ENCODE results near the gene RAD21L1. TPM values are rescaled to one million over a fixed set of nuclear protein-coding genes. Genes with fewer than 3 reads are reported as not detected.

RAD21L1 gene
- not detected in 2 replicates for total RNA-seq (2022)
- percentile 7 among the genes with signal in this experiment for Bru-seq, nascent RNA
- BruChase-seq, experiment 1, labeled RNA remaining after a 2-hour chase: percentile 15 among the genes with signal in this experiment
- BruChase-seq, experiment 2, labeled RNA remaining after a 6-hour chase: percentile 10 among the genes with signal in this experiment
- long read RNA-seq: 0 reads

DNA sequence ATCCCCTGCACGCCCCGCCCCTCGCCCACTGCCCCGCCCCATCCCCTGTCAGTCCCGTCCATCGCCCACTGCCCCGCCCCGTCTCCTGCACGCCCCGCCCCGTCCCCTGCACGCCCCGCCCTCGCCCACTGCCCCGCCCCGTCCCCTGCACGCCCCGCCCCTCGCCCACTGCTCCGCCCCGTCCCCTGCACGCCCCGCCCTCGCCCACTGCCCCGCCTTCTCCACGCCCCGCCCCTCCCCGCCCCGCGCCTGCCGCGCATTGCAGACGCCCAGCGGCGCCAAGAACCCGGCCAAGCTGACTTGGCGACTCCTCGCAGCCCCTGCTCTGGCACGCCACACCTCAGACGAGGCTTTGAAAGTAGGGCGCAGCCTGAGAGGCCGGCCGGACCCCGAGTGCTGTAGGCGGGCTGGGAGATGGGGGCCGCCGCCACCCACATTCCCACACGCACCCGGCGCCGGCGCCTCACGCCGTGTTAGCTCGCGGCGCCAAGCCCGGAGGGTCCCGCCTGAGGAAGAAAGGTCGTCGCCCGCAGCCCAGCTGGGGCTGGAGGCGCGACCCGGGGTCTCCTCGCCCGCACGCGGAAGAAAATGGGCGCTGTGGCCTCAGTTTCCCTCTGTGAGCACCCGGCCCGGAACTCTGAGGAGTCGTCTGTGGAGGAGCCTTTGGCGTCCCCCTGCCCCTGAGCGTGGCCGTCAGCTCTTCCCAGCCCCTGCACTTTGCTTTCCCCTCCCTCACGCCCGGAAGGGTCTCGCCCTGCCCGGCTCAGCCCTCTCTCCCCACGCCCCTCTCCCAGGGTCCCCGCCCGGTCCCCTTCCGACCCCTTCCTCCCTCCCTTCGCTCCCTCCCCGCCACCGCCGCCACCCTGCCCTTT lies at the start of gene RAD21L1:
Gene RAD21L1 (plus strand): TSS at position 262 of the 872 bp plus-strand sequence. CDS start 2,410 bp downstream, outside the sequence.
- peak; percentile 81 to 93 for DNase-seq
- Mint-ChIP-seq H3K4me3 (ENCODE audit: unreplicated experiment) (peak within 1 kb of the TSS; percentile 80), H3K27me3 (ENCODE audit: insufficient read depth, unreplicated experiment) (peaks cover 19% of the 10 kb centered on the region), H3K27ac (ENCODE audit: unreplicated experiment) (no peak within 1 kb of the TSS), H3K9me3 (ENCODE audit: unreplicated experiment) (no peaks in the 10 kb centered on the region), H3K36me3 (ENCODE audit: insufficient read depth, unreplicated experiment) (no peaks in the 10 kb centered on the region), H3K4me1 (ENCODE audit: low read depth, unreplicated experiment) (no peaks in the 10 kb centered on the region)
- ChIA-PET POLR2A (interaction anchor here (0.6 kb wide), 1 partner anchor 100 kb away, joined by 3 read pairs; no protein-coding TSS in a partner anchor), CTCF (interaction anchor here (0.6 to 0.8 kb wide), 2 partner anchors 276 to 278 kb away, joined by 3 read pairs; no protein-coding TSS in a partner anchor)
- intact Hi-C loops (cut with micrococcal nuclease; ENCODE audit: unreplicated experiment): loop anchor here (2.0 kb wide), 1 partner anchor 43 kb away; no protein-coding TSS in a partner anchor
- TF ChIP-seq, protein P1, sequence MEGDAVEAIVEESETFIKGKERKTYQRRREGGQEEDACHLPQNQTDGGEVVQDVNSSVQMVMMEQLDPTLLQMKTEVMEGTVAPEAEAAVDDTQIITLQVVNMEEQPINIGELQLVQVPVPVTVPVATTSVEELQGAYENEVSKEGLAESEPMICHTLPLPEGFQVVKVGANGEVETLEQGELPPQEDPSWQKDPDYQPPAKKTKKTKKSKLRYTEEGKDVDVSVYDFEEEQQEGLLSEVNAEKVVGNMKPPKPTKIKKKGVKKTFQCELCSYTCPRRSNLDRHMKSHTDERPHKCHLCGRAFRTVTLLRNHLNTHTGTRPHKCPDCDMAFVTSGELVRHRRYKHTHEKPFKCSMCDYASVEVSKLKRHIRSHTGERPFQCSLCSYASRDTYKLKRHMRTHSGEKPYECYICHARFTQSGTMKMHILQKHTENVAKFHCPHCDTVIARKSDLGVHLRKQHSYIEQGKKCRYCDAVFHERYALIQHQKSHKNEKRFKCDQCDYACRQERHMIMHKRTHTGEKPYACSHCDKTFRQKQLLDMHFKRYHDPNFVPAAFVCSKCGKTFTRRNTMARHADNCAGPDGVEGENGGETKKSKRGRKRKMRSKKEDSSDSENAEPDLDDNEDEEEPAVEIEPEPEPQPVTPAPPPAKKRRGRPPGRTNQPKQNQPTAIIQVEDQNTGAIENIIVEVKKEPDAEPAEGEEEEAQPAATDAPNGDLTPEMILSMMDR (IDR thresholded peaks at IDR 0.05; ENCODE audit: insufficient read depth in 1 of 2, low read depth in 1 of 2, low read length in 1 of 2, severe bottlenecking in 1 of 2, unreplicated experiment in 1 of 2): no peak
- no TSS peak for BruUV-seq (replicated peaks)
- 0 out of 2 replicates have a peak, but pooled peaks cover 7% of the 10 kb centered on the region for H3K4me1 ChIP-seq
- H3K36me3 ChIP-seq (ENCODE audit: control insufficient read depth, insufficient read depth, low read length): no peaks in the 10 kb centered on the region
- H3K4me3 ChIP-seq (ENCODE audit: low read depth, low read length): peak within 1 kb of the TSS; percentile 67
- no peaks in the 10 kb centered on the region for H3K27me3 ChIP-seq (replicated peaks; ENCODE audit: control insufficient read depth, insufficient read depth, low read length)
- 0 out of 2 replicates have a peak, but pooled peaks cover 2% of the 10 kb centered on the region for H3K9me3 ChIP-seq

GRCh38 chr20:1177680-1178079 lies 48.2 kb upstream of the RAD21L1 start:
- DNase-seq: peak in 1 of 2 experiments; percentile 56
- peaks cover 9% of the 10 kb centered on the region for H3K36me3 Mint-ChIP-seq (ENCODE audit: insufficient read depth, unreplicated experiment)
- H3K9me3 Mint-ChIP-seq (ENCODE audit: unreplicated experiment): no peaks in the 10 kb centered on the region
- H3K4me1 ChIP-seq: no peaks in the 10 kb centered on the region
- ChIA-PET POLR2A (no interaction called here), CTCF (interaction anchor here (0.6 to 1.3 kb wide), 2 partner anchors 35 to 84 kb away, joined by 3 to 4 read pairs; no protein-coding TSS in a partner anchor)
- no peaks in the 10 kb centered on the region for H3K4me1 Mint-ChIP-seq (ENCODE audit: low read depth, unreplicated experiment)
- no TSS peak for BruUV-seq (replicated peaks)
- H3K27ac Mint-ChIP-seq (ENCODE audit: unreplicated experiment): no peak overlapping the region
- intact Hi-C loops (cut with micrococcal nuclease; ENCODE audit: unreplicated experiment): loop anchor here (1.0 kb wide), 1 partner anchor 36 kb away; no protein-coding TSS in a partner anchor
- no peak overlapping the region for H3K4me3 ChIP-seq (ENCODE audit: low read depth, low read length)
- H3K36me3 ChIP-seq (ENCODE audit: control insufficient read depth, insufficient read depth, low read length): no peaks in the 10 kb centered on the region
- H3K27me3 ChIP-seq (replicated peaks; ENCODE audit: control insufficient read depth, insufficient read depth, low read length): no peaks in the 10 kb centered on the region
- no peak overlapping the region for H3K4me3 Mint-ChIP-seq (ENCODE audit: unreplicated experiment)
- no peaks in the 10 kb centered on the region for H3K27me3 Mint-ChIP-seq (ENCODE audit: insufficient read depth, unreplicated experiment)
- TF ChIP-seq, protein P1 (IDR thresholded peaks at IDR 0.05; ENCODE audit: insufficient read depth in 1 of 2, low read depth in 1 of 2, low read length in 1 of 2, severe bottlenecking in 1 of 2, unreplicated experiment in 1 of 2): peak; percentile 19 to 50
- no peaks in the 10 kb centered on the region for H3K9me3 ChIP-seq

GRCh38 chr20:1178103-1178502 lies 47.7 kb upstream of the RAD21L1 start:
- intact Hi-C loops (cut with micrococcal nuclease; ENCODE audit: unreplicated experiment): no loop called here

More at GRCh38 chr20:1178103-1178502, 47.7 kb upstream of the RAD21L1 start:
- H3K27me3 ChIP-seq (replicated peaks; ENCODE audit: control insufficient read depth, insufficient read depth, low read length): no peaks in the 10 kb centered on the region
- DNase-seq: no peak
- TF ChIP-seq, protein P1 (IDR thresholded peaks at IDR 0.05; ENCODE audit: insufficient read depth in 1 of 2, low read depth in 1 of 2, low read length in 1 of 2, severe bottlenecking in 1 of 2, unreplicated experiment in 1 of 2): no peak
- POLR2A ChIA-PET: no interaction called here
- Mint-ChIP-seq H3K27ac (ENCODE audit: unreplicated experiment) (no peak overlapping the region), H3K4me3 (ENCODE audit: unreplicated experiment) (no peak overlapping the region), H3K9me3 (ENCODE audit: unreplicated experiment) (no peaks in the 10 kb centered on the region), H3K36me3 (ENCODE audit: insufficient read depth, unreplicated experiment) (peaks cover 12% of the 10 kb centered on the region), H3K27me3 (ENCODE audit: insufficient read depth, unreplicated experiment) (no peaks in the 10 kb centered on the region), H3K4me1 (ENCODE audit: low read depth, unreplicated experiment) (no peaks in the 10 kb centered on the region)
- H3K9me3 ChIP-seq: no peaks in the 10 kb centered on the region
- no peaks in the 10 kb centered on the region for H3K4me1 ChIP-seq
- H3K4me3 ChIP-seq (ENCODE audit: low read depth, low read length): no peak overlapping the region
- no TSS peak for BruUV-seq (replicated peaks)
- CTCF ChIA-PET: interaction anchor here (1.3 kb wide), 1 partner anchor 35 kb away, joined by 4 read pairs; no protein-coding TSS in a partner anchor
- no peaks in the 10 kb centered on the region for H3K36me3 ChIP-seq (ENCODE audit: control insufficient read depth, insufficient read depth, low read length)

Measured in Caco-2 (cell line).